ENCODE data around the gene RNASE13.

RNASE13 gene

GRCh38 chr14:21055432-21056117, 21.0 kb upstream of the RNASE13 start:
- Histone ChIP-seq H3K36me3 (replicated peaks) (no peaks in the 10 kb centered on the region), H3K27me3 (replicated peaks) (no peaks in the 10 kb centered on the region), H3K27ac (no peak overlapping the region), H3K4me3 (ENCODE audit: low read depth, low read length) (no peak overlapping the region)
- in situ Hi-C loops (cut with HindIII; ENCODE audit: low pct_ligation_motif_present, low sequenced_read_pairs), result no loop called here
- no peak for DNase-seq
- no peak for TF ChIP-seq CTCF (IDR thresholded peaks at IDR 0.05; ENCODE audit: low read depth, low read length, missing control alignments)

- in situ Hi-C loops (cut with HindIII; ENCODE audit: low pct_ligation_motif_present, low sequenced_read_pairs), result no loop called here
- no peak for DNase-seq
- Histone ChIP-seq H3K4me3 (ENCODE audit: low read depth, low read length) (no peak overlapping the region), H3K27ac (no peak overlapping the region), H3K36me3 (replicated peaks) (no peaks in the 10 kb centered on the region), H3K27me3 (replicated peaks) (no peaks in the 10 kb centered on the region)
- no peak for TF ChIP-seq CTCF (IDR thresholded peaks at IDR 0.05; ENCODE audit: low read depth, low read length, missing control alignments)
Measured at GRCh38 chr14:21054768-21055145, 20.1 kb upstream of the RNASE13 start.

GRCh38 chr14:21054123-21054767, 19.6 kb upstream of the RNASE13 start:
- in situ Hi-C loops (cut with HindIII; ENCODE audit: low pct_ligation_motif_present, low sequenced_read_pairs), result no loop called here
- TF ChIP-seq CTCF (IDR thresholded peaks at IDR 0.05; ENCODE audit: low read depth, low read length, missing control alignments), result no peak

GRCh38 chr14:21053184-21054122, 18.8 kb upstream of the RNASE13 start:
- DNase-seq, result no peak
- Histone ChIP-seq H3K27ac (no peak overlapping the region), H3K27me3 (replicated peaks) (no peaks in the 10 kb centered on the region), H3K4me3 (ENCODE audit: low read depth, low read length) (no peak overlapping the region), H3K36me3 (replicated peaks) (no peaks in the 10 kb centered on the region)
- TF ChIP-seq CTCF (IDR thresholded peaks at IDR 0.05; ENCODE audit: low read depth, low read length, missing control alignments), result no peak
- in situ Hi-C loops (cut with HindIII; ENCODE audit: low pct_ligation_motif_present, low sequenced_read_pairs), result no loop called here

More at GRCh38 chr14:21054123-21054767, 19.6 kb upstream of the RNASE13 start:
- no peaks in the 10 kb centered on the region for H3K27me3 ChIP-seq (replicated peaks)
- DNase-seq, result no peak
- no peak overlapping the region for H3K27ac ChIP-seq
- H3K36me3 ChIP-seq (replicated peaks), result no peaks in the 10 kb centered on the region
- H3K4me3 ChIP-seq (ENCODE audit: low read depth, low read length), result no peak overlapping the region

GRCh38 chr14:21050597-21050996, 16.0 kb upstream of the RNASE13 start:
- Histone ChIP-seq H3K27me3 (replicated peaks) (no peaks in the 10 kb centered on the region), H3K4me3 (ENCODE audit: low read depth, low read length) (no peak overlapping the region), H3K36me3 (replicated peaks) (no peaks in the 10 kb centered on the region), H3K27ac (no peak overlapping the region)
- no peak for DNase-seq
- TF ChIP-seq CTCF (IDR thresholded peaks at IDR 0.05; ENCODE audit: low read depth, low read length, missing control alignments), result no peak
- in situ Hi-C loops (cut with HindIII; ENCODE audit: low pct_ligation_motif_present, low sequenced_read_pairs), result no loop called here

All from brain microvascular endothelial cell (primary cell).